HG03108 (cell line): ENCODE data around the gene BACE1.

Source experiments
- ATAC-seq: cut with Tn5 transposase; IDR thresholded peaks from one replicate; pipeline ENCODE4 v1.9.1; 2021; ENCODE audit warnings: moderate library complexity; ENCODE audit not compliant: unreplicated experiment

Gene BACE1

DNA sequence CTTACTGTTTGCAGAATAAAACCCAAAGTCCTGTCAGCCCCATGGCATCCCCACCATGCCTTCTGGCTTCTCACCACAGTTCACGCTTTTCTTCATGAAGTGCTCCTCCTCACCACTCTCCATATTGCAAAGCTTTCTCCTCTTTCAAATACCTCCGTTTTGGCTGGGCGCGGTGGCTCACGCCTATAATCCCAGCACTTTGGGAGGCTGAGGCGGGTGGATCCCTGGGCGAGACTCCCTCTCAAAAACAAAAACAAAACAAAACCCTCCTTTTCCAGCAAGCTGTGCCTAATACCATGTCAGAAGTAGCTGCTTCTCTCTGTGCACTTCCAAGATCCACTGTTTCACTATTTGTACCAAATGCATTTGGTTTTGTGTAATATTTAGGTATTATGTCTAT is 6.7 kb downstream of the BACE1 start:
- ATAC-seq, result no peak

DNA sequence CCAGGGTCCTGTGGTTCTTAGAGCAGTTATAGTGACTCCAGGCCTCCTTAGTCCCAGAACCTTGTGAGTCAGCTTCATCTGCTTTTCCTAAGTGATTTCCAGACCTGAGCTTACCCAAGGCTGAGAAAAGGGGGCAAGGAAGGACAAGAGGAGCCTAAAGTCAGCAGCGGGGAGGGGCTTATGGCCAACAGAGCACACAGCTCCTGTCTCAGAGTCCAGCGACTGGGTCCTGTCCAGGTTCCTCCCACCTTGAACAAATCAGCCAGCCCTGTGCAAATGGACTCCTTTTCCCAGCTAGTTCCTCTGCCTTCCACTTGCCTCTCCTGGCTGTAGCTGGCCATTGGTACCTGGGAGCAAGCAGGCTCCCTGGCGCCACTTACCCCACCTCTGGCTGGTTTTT is 10.9 kb downstream of the BACE1 start:
- ATAC-seq, result no peak

DNA sequence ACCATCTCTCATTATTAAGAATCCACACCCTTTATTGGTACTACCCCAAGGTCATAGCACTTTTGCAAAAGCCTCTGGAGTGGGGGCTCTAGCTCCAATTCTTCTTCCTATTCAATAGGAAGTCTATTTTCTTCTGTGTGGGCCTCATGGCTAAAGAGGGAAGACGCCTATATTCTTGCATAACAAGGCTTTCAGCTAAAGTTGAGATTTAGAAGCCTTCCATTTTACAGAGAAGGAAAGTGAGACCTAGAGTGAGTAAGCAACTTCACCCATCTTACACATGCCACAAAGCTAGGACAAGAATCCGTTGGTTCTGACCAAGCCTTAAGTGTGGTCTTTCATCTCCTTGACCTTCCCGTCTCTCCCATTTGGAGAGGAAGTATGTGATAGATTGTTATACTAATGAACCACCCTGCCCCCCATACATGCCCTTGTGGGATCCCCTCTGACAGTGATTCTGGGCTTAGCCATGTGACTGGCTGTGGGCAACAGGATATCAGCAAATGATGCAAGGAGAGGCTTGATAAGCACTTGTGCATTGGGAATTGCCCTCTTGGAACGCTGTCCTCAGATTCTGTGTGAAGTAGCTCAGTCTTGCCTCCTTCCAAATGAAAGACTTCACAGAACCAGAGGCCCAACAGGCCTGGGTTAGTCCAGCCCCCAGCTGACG is 12.3 kb downstream of the BACE1 start:
- ATAC-seq, result no peak

DNA sequence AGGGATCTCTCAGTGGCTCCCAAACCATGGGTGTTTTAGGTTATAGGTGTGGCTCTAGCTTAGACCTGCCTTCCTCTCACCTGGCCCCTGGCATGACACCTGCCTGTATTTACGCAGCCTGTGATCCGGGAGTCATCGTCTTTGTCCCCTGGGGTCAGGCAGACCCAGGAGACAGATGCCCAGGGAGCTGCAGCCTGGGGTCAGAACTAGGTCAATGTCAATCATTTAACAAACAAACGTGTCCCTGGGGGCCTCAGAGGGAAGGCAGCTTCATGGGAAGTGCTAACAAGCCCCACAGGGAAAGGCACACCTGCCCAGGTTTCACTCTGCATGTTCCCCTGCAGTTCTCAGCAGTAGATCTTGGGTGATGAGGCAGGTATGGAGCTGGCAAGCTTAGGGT is 13.0 kb downstream of the BACE1 start:
- ATAC-seq, result no peak

DNA sequence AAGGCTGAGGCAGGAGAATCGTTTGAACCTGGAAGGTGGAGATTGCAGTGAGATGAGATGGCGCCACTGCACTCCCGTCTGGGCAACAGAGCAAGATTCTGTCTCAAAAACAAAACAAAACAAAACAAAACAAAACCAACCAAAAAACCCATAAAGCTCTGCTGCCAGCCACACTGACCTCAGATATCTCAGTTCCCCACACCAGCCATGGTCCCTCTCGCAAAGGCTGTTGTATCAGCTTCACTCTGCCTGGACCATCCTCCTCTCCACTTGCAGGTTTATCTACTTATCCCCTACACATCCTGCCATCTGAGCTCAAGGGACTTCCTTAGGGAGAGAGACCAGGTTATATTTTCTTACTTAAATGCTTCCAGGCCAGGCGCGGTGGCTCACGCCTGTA is 13.8 kb downstream of the BACE1 start:
- ATAC-seq, result no peak

DNA sequence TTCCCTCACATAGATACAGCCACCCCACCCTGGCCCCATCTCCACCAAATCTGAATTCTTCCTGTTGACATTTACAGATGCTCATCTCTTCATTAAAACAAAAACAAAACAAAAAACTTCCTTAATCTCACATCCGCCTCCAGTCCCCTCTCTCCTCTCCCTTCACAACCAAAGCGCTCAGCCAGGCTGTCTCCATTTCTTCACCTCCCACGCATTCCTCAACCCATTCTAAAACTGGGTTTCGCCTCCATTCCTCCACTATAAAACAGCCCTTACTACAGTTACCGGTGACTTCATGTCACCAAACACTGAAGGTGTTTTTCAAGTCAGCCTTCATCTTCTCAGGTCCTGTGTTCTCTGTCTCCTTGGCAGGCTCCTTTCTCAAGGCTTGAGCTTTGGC is 15.3 kb downstream of the BACE1 start:
- no peak for ATAC-seq

DNA sequence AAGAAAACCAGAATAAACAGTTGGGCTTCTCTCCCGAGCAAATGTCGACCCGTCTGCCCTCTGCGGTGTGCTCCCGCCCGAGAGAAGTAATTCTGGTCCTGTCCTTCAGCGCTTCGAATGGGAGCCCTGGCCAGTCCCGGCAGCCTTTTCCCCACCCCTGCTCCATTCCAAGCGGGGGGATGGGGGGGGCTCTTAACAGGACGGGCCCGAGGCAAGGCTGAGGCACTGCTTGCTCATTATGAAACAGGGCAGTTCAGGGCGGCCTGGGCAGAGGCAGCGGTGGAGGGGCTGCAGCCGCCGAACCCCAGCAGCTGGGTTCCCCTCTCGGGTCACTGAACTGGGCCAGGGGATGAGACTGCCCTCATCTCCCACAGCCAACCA is 15.8 kb downstream of the BACE1 start:
- no peak for ATAC-seq

DNA sequence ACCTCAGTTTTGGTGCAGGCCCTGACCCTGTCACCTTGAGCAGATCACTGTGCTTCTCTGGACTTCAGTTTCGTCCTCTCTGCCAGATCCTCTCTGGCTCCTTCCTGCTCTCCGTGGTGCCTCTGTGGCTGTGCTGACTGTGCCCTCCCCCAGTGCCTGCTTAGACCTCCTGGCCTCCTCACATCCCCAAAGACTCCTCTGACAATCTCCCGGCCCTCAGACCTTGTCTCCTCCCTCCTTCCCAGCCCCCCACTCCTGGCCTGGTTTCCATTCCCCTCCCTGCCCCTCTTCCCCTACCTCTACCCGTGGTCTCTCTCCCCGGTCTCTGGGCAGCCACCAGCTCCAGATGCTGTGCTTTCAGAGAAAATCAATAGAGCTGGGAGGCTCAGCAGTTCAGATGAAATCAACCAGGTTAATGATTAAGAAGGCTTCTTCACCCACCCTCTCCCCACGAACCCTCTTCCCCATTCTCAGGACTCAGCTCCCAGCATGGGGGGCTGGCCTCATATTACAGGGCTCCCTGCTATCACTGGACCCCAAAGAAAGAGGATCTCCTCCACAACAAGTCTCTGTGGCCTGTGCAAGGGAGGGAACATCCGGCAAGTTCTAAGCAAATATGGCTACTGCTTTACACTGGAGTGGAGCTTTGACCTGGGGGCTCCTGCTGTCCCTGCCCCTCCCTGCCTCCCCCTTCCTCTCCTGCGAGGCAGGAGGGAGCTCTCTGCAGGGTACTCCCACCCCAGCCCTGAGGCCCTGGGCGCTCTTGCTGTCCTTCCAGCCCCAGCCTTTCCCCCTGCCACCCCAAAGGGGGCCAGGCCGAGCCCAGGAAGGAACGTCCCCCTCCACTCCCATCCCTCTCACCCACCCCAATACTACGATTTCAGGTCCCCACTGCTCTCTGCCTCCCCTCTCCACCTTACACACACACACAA is 16.4 kb downstream of the BACE1 start:
- ATAC-seq, result no peak

DNA sequence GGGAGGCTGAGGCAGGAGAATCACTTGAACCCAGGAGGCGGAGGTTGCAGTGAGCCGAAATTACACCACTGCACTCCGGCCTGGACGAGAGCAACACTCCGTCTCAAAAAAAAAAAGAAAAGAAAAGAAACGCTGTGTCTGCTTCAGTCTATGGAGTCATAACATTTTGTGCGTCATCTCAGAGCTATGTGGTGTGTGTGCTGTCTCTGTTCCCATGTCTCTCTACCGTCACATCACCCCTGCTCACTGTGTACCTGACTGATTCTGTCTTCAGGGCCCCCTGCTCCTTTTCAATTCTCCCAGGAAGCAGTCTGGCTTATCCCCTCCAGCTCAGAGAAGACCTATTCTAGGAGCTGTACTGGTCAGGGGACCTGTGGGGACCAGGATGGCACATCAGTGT is 17.9 kb downstream of the BACE1 start:
- ATAC-seq, result no peak

DNA sequence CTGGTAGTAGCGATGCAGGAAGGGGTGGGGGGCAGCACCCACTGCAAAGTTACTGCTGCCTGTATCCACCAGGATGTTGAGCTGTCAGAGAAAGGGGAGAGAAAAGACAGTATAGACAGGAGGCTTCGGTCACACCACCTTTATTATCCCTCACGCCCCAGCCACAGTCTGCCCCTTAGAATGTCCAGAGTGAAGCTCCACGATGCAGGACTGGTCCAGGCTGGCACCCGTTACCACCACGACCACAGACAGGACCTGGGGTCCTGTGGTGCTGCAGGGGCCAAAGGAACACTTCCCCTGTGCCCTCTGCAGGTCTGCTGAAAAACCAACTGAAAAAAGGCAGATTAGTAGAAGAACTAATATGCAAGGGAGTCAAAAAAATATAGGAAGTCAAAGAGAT is 19.2 kb downstream of the BACE1 start:
- no peak for ATAC-seq

DNA sequence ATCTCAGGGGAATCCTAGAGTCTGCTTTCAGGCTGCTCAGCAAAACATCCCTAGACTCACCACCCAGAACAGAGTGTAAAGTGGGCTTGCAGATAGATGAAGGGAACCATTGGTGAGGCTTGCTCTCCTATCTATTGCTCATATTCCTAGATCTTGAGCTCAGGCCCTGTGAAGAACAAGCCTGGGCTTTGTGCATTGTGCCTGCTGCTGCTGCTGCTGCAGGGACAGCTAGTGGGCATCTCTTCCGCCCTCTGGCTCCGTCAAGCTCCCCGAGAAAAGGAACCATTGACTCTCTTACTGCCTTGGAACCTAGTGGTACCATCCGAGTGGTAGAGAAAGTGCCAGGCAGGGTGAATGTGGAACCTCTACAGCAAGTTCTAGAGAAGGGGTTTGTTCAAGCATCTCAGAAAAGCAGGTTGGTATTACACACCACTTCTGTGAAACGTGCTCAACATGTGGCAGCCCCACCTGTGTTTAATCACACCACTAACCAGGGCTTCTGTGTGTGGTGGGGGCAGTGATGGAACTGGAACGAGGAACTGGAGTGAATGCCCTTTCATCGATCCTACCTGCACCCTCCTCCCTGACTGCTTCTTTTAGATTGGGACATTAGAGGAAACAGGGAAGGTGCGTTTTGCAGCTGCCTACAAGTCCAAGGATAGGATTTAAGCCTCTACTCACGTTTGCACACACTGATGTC is 20.5 kb downstream of the BACE1 start:
- no peak for ATAC-seq

DNA sequence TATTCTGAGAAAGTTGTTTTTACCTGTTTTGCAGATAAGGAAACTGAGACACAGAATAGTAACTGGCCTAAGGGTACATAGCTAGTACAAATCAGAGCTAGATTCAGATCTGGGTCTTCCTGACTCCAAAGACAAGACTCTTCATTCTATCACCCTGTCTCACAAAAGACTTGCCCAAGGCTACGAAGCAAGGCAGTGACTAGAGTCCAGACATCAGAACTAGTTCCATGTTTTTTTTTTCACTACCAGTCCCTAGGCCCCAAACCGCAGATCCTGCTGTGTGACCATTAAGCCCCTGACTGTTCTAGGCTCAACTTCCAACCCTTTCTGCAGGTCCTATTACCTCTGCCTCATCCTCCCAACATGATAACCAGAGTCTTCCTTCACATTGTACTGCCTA is 23.4 kb downstream of the BACE1 start:
- no peak for ATAC-seq

DNA sequence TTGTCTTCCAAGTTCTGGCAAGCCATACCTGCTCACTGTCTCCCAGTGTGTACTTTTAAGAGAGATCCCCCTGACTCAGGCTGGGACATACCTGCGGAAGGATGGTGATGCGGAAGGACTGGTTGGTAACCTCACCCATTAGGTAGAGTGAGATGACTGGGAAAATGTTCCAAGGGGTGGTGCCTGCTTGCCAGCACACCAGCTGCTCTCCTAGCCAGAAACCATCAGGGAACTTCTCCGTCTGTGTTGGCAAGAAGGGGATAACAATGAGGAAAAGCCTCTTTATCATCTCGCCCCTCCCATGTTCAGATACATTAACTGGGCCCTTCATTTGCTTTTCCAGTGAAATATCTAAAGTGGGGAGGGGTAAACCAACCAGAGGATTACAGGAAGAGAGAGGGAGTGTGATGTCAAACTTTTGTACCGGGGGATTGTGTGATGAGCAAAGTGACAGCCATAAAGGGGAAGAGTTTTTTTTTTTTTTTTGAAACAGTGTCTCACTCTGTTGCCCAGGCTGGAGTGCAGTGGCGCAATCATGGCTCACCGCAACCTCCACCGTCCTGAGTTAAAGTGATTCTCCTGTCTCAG is 25.2 kb downstream of the BACE1 start, which contains the start of gene BACE1-AS:
TSS of gene BACE1-AS (plus strand) at position 538 of the 588 bp plus-strand sequence.
- no peak for ATAC-seq

DNA sequence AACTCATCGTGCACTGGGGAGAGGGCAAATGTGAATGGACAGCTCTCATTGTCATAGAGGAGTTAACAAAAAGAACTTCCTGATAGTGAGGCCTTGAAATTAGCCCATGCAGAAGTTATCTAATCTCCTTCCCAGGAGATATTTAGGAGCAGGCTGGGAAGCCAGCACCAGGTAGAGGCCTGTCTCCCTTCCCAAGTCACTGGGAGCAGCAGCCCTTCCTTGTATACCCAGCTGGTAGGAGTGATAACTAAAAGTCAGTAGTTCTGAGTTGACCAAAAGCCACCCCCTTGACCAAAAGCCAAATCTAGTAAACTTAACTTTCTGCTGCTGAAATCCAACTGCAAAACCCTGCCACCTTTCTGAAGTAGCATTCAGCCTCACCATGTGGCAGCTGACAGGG is 26.3 kb downstream of the BACE1 start:
- ATAC-seq, result no peak

DNA sequence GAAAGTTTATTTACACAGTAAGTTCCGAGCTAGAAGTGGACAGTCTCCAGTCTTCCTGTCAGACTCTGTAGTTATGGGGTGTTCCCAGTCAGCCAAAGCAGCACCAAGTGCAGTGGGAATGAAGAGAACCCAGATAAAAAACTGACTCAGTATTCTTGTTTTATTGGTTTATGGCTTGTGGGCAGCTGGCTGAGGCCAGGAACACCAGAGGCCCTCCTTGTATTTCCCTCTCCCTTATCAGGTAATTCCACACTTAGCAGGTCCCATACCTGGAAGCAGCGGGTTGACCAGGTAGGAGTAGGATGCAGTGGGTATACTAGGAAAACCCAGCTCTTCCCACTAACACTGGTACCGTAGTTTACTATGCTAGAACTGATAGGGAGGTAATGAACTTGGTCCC is 28.4 kb downstream of the BACE1 start:
- no peak for ATAC-seq

DNA sequence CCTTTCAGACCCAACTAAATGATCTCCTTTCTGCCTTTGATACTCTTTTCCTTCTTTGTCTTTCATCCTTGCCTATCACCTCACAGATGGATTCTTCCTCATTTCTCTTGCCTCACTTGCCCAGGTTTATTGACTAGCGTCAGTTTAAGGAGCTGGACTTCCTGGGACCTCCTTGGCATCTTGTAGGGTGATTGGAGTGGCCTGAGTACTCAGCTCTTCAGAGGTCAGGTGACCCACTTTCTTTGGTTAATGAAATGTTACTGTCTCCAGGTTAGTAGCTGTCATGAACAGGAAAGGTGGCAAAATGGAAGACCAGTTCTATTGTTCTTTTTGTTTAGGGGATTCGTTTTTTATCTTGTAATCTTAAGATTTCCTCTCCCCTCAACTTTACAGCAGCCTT is 29.5 kb downstream of the BACE1 start:
- ATAC-seq, result no peak

DNA sequence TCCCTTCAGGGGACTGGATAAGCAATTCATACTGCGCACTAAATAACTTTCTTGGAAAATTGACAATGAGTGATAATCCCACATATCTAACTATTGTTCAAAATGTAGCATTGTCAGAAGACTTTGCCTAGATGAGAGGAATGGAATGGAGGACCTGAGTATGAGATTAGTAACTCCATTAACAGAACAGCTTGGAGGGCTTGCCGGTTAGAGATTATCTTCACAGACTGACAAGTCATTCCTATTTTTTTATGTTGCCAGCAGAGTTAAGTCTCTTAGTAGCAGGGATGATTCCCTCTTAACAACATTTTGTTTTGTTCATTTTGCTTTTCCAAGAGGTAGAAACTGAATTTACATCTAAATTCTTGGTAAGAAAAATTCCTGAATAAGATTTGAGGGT is 32.0 kb downstream of the BACE1 start:
- no peak for ATAC-seq

DNA sequence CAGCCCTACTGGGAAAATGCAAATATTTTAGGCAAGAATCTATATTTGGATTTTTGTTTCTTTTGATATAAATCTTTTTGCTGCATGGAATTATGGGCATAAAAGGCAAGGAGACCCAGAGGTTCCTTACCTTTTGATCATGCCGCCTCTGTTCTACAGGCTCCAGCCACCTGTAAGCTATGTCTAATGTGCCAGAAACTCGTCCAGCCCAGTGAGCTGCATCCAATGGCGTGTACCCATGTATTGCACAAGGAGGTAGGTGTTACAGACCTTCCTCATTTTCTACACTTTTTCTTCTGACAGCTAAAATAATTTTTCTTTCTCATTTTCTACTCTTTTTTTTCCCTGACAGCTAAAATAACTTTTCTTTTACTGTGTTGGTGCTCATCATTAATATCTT is 33.1 kb downstream of the BACE1 start:
- no peak for ATAC-seq

DNA sequence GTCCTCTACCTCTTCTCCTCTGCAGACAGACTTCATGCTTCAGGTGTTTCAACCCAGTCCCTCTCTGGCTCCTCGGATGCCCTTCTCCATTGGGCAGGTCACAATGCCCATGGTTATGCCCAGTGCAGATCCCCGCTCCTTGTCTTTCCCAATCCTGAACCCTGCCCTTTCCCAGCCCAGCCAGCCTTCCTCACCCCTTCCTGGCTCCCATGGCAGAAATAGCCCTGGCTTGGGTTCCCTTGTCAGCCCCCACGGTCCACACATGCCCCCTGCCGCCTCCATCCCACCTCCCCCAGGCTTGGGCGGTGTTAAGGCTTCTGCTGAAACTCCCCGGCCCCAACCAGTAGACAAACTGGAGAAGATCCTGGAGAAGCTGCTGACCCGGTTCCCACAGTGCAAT is 34.2 kb downstream of the BACE1 start:
- ATAC-seq, result no peak

DNA sequence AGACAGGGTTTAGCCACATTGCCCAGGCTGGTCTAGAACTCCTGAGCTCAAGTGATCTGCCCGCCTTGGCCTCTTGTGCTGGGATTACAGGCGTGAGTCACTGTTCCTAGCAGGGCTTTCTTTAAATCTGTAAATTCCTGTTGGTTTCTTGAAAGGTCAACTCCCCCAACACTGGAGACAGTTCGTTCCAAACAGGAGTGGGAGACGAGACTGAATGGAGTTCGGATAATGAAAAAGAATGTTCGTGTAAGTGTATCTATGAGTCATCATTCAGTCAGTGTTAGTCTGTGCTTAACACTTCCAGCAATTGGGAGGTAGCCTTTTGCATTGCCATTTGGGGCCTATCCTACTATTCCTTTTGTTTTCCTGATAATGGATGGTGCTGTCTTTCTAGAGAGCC is 34.9 kb downstream of the BACE1 start:
- no peak for ATAC-seq

DNA sequence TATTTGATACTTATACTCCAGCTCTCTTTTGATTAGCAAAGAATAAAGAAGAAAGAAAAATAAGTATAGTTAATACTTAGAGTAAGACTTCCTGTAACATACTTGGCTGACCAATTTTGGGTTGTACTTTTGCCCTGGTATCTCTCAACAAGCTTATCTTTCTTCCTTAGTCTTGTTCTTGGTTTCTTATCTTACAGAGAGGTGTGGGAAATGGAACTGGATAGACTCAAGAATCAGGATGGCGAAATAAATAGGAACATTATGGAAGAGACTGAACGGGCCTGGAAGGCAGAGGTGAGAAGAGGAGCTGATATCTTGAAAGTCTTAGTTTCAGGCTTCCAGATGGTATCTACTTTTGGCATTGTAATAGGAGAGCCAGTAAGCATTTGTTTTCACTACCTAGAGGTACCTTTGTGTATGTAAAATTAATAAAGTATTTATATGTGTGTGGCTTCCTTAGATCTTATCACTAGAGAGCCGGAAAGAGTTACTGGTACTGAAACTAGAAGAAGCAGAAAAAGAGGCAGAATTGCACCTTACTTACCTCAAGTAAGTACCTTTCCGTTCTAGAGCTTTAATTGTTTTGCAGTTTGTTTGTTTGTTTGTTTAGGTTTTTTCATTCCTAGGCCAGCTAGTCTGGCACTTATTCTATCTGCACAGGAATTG is 36.2 kb downstream of the BACE1 start:
- ATAC-seq, result no peak
